Hepatocyte (in vitro differentiated cells): ENCODE measurements around the gene SLC39A11. TPM values are rescaled to one million over a fixed set of nuclear protein-coding genes. Genes with fewer than 3 reads are reported as not detected.
A peak's percentile ranks its signal among the peaks of the same experiment; 100 is the strongest.

ENCODE experiments used
- DNase-seq: peaks from one replicate; pipeline ENCODE4 v3.0.0-alpha.2; 2016; ENCODE audit warnings: low spot score
- H2AFZ ChIP-seq: fragments of 200-600 bp; sonication (generic); 2 replicates; pipeline ENCODE4 v1.6.0; 2016; ENCODE audit warnings: antibody characterized with exemption, mild to moderate bottlenecking
- H3K27ac ChIP-seq: fragments of 200-600 bp; sonication (generic); 2 replicates; pipeline ENCODE4 v1.5.1; 2016; ENCODE audit warnings: mild to moderate bottlenecking
- H3K27me3 ChIP-seq: fragments of 200-600 bp; sonication (generic); 2 replicates; pipeline ENCODE4 v1.6.1; 2016
- H3K36me3 ChIP-seq: fragments of 200-600 bp; sonication (generic); replicated peaks from 2 replicates; pipeline ENCODE4 v1.5.1; 2016; ENCODE audit warnings: low read depth; ENCODE audit not compliant: insufficient read depth
- H3K4me1 ChIP-seq: fragments of 200-600 bp; sonication (generic); 2 replicates; pipeline ENCODE4 v1.5.1; 2016; ENCODE audit warnings: mild to moderate bottlenecking, moderate library complexity; ENCODE audit not compliant: insufficient read depth
- H3K4me2 ChIP-seq: fragments of 200-600 bp; sonication (generic); 2 replicates; pipeline ENCODE4 v1.6.0; 2016
- H3K4me3 ChIP-seq: fragments of 200-600 bp; sonication (generic); 2 replicates; pipeline ENCODE4 v1.5.1; 2016; ENCODE audit warnings: mild to moderate bottlenecking
- H3K79me2 ChIP-seq: fragments of 200-600 bp; sonication (generic); 2 replicates; pipeline ENCODE4 v1.6.0; 2017; ENCODE audit warnings: mild to moderate bottlenecking
- H3K9me2 ChIP-seq: fragments of 200-600 bp; sonication (generic); replicated peaks from 2 replicates; pipeline ENCODE4 v1.6.0; 2017; ENCODE audit warnings: mild to moderate bottlenecking; ENCODE audit not compliant: insufficient read depth
- H3K9me3 ChIP-seq: fragments of 200-600 bp; sonication (generic); 2 replicates; pipeline ENCODE4 v1.5.1; 2016; ENCODE audit warnings: low read depth, mild to moderate bottlenecking
- H4K20me1 ChIP-seq: fragments of 200-600 bp; sonication (generic); 2 replicates; pipeline ENCODE4 v1.6.0; 2016; ENCODE audit warnings: mild to moderate bottlenecking; ENCODE audit not compliant: insufficient read depth, poor library complexity, severe bottlenecking
- CTCF ChIP-seq: fragments of 200-600 bp; sonication (generic); IDR thresholded peaks from 2 replicates; pipeline ENCODE4 v1.5.1; 2016; ENCODE audit warnings: antibody characterized with exemption, mild to moderate bottlenecking; ENCODE audit not compliant: poor library complexity
- EZH2 ChIP-seq: fragments of 200-600 bp; sonication (generic); IDR thresholded peaks from 2 replicates; pipeline ENCODE4 v1.6.1; 2016; ENCODE audit warnings: antibody characterized with exemption, mild to moderate bottlenecking, borderline replicate concordance
- EZH2phosphoT487 ChIP-seq: fragments of 200-600 bp; sonication (generic); IDR thresholded peaks from one replicate; pipeline ENCODE4 v1.6.1; 2018; ENCODE audit warnings: antibody characterized with exemption, mild to moderate bottlenecking, low read depth, moderate library complexity; ENCODE audit not compliant: unreplicated experiment, severe bottlenecking
- WGBS: methylation state at CpG from one replicate; pipeline ENCODE4 v1.1.6; 2016; ENCODE audit warnings: low lambda C conversion rate; ENCODE audit errors: missing lambda C conversion rate; 5-methylcytosine and 5-hydroxymethylcytosine counted together
- polyA plus RNA-seq: library from polyadenylated mRNA; unstranded; fragments of >200 nt; fragmentation: Nextera tagmentation; extraction: Ambion mirVana; gene quantifications from 2 replicates; pipeline ENCODE4 v1.2.1, GENCODE V29; 2016
- total RNA-seq: library from RNA; depleted of rRNA; stranded (reverse); fragments of >200 nt; gene quantifications from 2 replicates; pipeline ENCODE4 v1.2.3, GENCODE V29; 2014

The SLC39A11 gene
- total and polyA plus RNA-seq, 2 experiments from 2014 or later = 37.7 to 39.1 TPM

GRCh38 chr17:72660274-72661115, 432.0 kb downstream of the SLC39A11 start:
- Histone ChIP-seq H3K27ac (peak overlapping the region; percentile 77), H2AFZ (no peak overlapping the region), H3K9me3 (no peaks in the 10 kb centered on the region), H3K79me2 (no peaks in the 10 kb centered on the region), H3K4me1 (peaks cover 3% of the 10 kb centered on the region), H3K4me2 (peak overlapping the region; percentile 24), H3K4me3 (no peak overlapping the region), H4K20me1 (no peaks in the 10 kb centered on the region), H3K36me3 (no peaks in the 10 kb centered on the region), H3K27me3 (no peaks in the 10 kb centered on the region), H3K9me2 (no peaks in the 10 kb centered on the region)
- TF ChIP-seq CTCF = no peak
- no peak for TF ChIP-seq EZH2
- TF ChIP-seq EZH2phosphoT487 = no peak
- WGBS = 81% methylated on average over 20 of the region's 20 CpGs
- DNase-seq = no peak

- no peak for DNase-seq
- peaks cover 3% of the 10 kb centered on the region for H3K4me1 ChIP-seq
- no peak overlapping the region for H3K4me2 ChIP-seq
- no peaks in the 10 kb centered on the region for H3K9me2 ChIP-seq
- H3K4me3 ChIP-seq = no peak overlapping the region
- H3K36me3 ChIP-seq = no peaks in the 10 kb centered on the region
- H2AFZ ChIP-seq = no peak overlapping the region
- no peak for TF ChIP-seq EZH2phosphoT487
- no peaks in the 10 kb centered on the region for H3K9me3 ChIP-seq
- H4K20me1 ChIP-seq = no peaks in the 10 kb centered on the region
- H3K79me2 ChIP-seq = no peaks in the 10 kb centered on the region
- 89% methylated on average over 4 of the region's 4 CpGs for WGBS
- H3K27ac ChIP-seq = no peak overlapping the region
- no peaks in the 10 kb centered on the region for H3K27me3 ChIP-seq
These were observed 432.7 kb downstream of the SLC39A11 start for GRCh38 chr17:72659811-72660210.

DNA sequence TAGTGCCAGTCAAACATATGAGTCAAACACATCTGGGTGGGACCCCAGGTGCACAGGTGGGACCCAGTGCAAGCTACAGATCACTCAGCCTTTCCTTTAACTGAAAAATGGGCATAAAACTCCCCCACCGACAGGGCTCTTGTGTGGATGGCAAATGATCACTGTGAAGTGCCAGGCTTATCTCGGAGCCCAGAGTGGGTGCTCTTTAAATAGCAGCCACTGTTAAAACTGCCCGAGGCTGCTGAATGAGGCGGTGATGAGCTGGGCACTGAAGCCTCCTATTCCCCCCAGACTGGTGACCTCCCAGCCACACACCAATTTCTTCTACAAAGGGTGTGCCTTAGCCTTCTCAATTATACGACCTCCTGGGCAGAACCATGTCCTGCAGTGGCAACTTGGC, 433.8 kb downstream of the SLC39A11 start:
- H3K36me3 ChIP-seq = no peaks in the 10 kb centered on the region
- H4K20me1 ChIP-seq = no peaks in the 10 kb centered on the region
- TF ChIP-seq CTCF (no peak), EZH2 (no peak)
- H3K79me2 ChIP-seq = no peaks in the 10 kb centered on the region
- H2AFZ ChIP-seq = no peak overlapping the region
- H3K27me3 ChIP-seq = no peaks in the 10 kb centered on the region
- no peak for DNase-seq
- H3K4me3 ChIP-seq = no peak overlapping the region
- H3K4me1 ChIP-seq = peaks cover 3% of the 10 kb centered on the region
- H3K27ac ChIP-seq = no peak overlapping the region
- H3K9me2 ChIP-seq = no peaks in the 10 kb centered on the region
- H3K9me3 ChIP-seq = no peaks in the 10 kb centered on the region
- no peak overlapping the region for H3K4me2 ChIP-seq
- WGBS = 92% methylated on average over 5 of the region's 5 CpGs

GRCh38 chr17:72657467-72658317, 434.8 kb downstream of the SLC39A11 start:
- 94% methylated on average over 8 of the region's 9 CpGs for WGBS
- no peak for TF ChIP-seq EZH2phosphoT487
- TF ChIP-seq CTCF = no peak
- no peak for TF ChIP-seq EZH2

More at GRCh38 chr17:72657467-72658317, 434.8 kb downstream of the SLC39A11 start:
- Histone ChIP-seq H3K4me2 (no peak overlapping the region), H3K4me1 (peaks cover 3% of the 10 kb centered on the region), H3K36me3 (no peaks in the 10 kb centered on the region), H3K27ac (no peak overlapping the region), H3K79me2 (no peaks in the 10 kb centered on the region), H3K9me2 (no peaks in the 10 kb centered on the region), H3K27me3 (no peaks in the 10 kb centered on the region), H3K4me3 (no peak overlapping the region), H4K20me1 (no peaks in the 10 kb centered on the region), H3K9me3 (no peaks in the 10 kb centered on the region), H2AFZ (no peak overlapping the region)
- DNase-seq = no peak
